Mesendoderm (in vitro differentiated cells): ENCODE results near the gene LDHB.

ENCODE experiments used
- DNase-seq: peaks from one replicate; pipeline ENCODE4 v3.0.0; 2013
- H2AK5ac ChIP-seq: 2 replicates; pipeline ENCODE4 v1.6.1; 2013; ENCODE audit warnings: low read length, inconsistent platforms
- H2BK120ac ChIP-seq: 2 replicates; pipeline ENCODE4 v1.6.1; 2013; ENCODE audit warnings: low read depth, mild to moderate bottlenecking, low read length, moderate library complexity, mixed read lengths
- H2BK15ac ChIP-seq: replicated peaks from 2 replicates; pipeline ENCODE4 v1.6.1; 2013; ENCODE audit warnings: low read depth, mild to moderate bottlenecking, moderate library complexity
- H2BK5ac ChIP-seq: 2 replicates; pipeline ENCODE4 v1.6.1; 2013; ENCODE audit warnings: low read length, inconsistent platforms
- H3K18ac ChIP-seq: 2 replicates; pipeline ENCODE4 v1.6.1; 2013; ENCODE audit warnings: mild to moderate bottlenecking, low read length, mixed read lengths
- H3K23ac ChIP-seq: one replicate; pipeline ENCODE4 v1.6.1; 2013; ENCODE audit warnings: low read length
- H3K27ac ChIP-seq: 2 replicates; pipeline ENCODE4 v1.5.1; 2013; ENCODE audit warnings: low read depth, mild to moderate bottlenecking, inconsistent platforms, low read length, moderate library complexity
- H3K27me3 ChIP-seq: 2 replicates; pipeline ENCODE4 v1.6.1; 2013; ENCODE audit warnings: low read length, control low read depth, mild to moderate bottlenecking, inconsistent platforms; ENCODE audit not compliant: insufficient read depth, poor library complexity
- H3K36me3 ChIP-seq: 2 replicates; pipeline ENCODE4 v1.6.1; 2013; ENCODE audit warnings: low read length, inconsistent platforms; ENCODE audit not compliant: control insufficient read depth, insufficient read depth
- H3K4ac ChIP-seq: one replicate; pipeline ENCODE4 v1.6.1; 2013; ENCODE audit warnings: low read depth, mild to moderate bottlenecking, low read length, moderate library complexity
- H3K4me1 ChIP-seq: 2 replicates; pipeline ENCODE4 v1.6.1; 2013; ENCODE audit warnings: low read depth, low read length, inconsistent platforms; ENCODE audit not compliant: control insufficient read depth
- H3K4me2 ChIP-seq: 2 replicates; pipeline ENCODE4 v1.6.1; 2013; ENCODE audit warnings: low read length
- H3K4me3 ChIP-seq: 2 replicates; pipeline ENCODE4 v1.5.1; 2013; ENCODE audit warnings: mild to moderate bottlenecking, low read length
- H3K56ac ChIP-seq: one replicate; pipeline ENCODE4 v1.6.1; 2013; ENCODE audit warnings: low read length
- H3K79me1 ChIP-seq: 2 replicates; pipeline ENCODE4 v1.6.1; 2013; ENCODE audit warnings: low read length, inconsistent platforms
- H3K79me2 ChIP-seq: 2 replicates; pipeline ENCODE4 v1.6.1; 2013; ENCODE audit warnings: mild to moderate bottlenecking, low read length; ENCODE audit not compliant: control insufficient read depth, insufficient read depth
- H3K9ac ChIP-seq: 2 replicates; pipeline ENCODE4 v1.6.1; 2013; ENCODE audit warnings: low read length, inconsistent platforms
- H4K5ac ChIP-seq: one replicate; pipeline ENCODE4 v1.6.1; 2013; ENCODE audit warnings: low read length
- H4K8ac ChIP-seq: one replicate; pipeline ENCODE4 v1.6.1; 2013; ENCODE audit warnings: low read depth, mild to moderate bottlenecking, control low read depth, low read length, moderate library complexity
- WGBS: extraction: QIAGEN DNeasy Blood & Tissue Kit; methylation state at CpG from one replicate; pipeline ENCODE4 v1.1.7; 2013; ENCODE audit warnings: low lambda C conversion rate, missing lambda C conversion rate; ENCODE audit not compliant: insufficient coverage; ENCODE audit errors: extremely low coverage; 5-methylcytosine and 5-hydroxymethylcytosine counted together

LDHB gene

GRCh38 chr12:21604245-21605101 is 53.2 kb downstream of the LDHB start, which contains the start of gene GYS2:
Gene GYS2 (minus strand): TSS chr12:21604847. CDS start chr12:21604592, 255 bp downstream.
- Histone ChIP-seq H2BK15ac (no peak within 1 kb of the TSS), H3K4me2 (no peak within 1 kb of the TSS), H3K4me3 (no peak within 1 kb of the TSS), H3K56ac (no peak within 1 kb of the TSS), H2BK5ac (no peak within 1 kb of the TSS), H4K5ac (no peak within 1 kb of the TSS), H3K18ac (peak within 1 kb of the TSS; percentile 12), H4K8ac (no peak within 1 kb of the TSS), H3K23ac (no peak within 1 kb of the TSS), H3K79me1 (no peaks in the 10 kb centered on the region), H3K36me3 (no peaks in the 10 kb centered on the region), H3K27me3 (no peaks in the 10 kb centered on the region), H3K27ac (no peak within 1 kb of the TSS), H2AK5ac (no peak within 1 kb of the TSS), H2BK120ac (no peak within 1 kb of the TSS), H3K79me2 (no peaks in the 10 kb centered on the region), H3K9ac (no peak within 1 kb of the TSS), H3K4me1 (peaks cover 10% of the 10 kb centered on the region), H3K4ac (no peak within 1 kb of the TSS)
- WGBS, result no CpG with 5 or more reads among the region's 7 CpGs
- peak; percentile 61 for DNase-seq

GRCh38 chr12:21602774-21603173 is 54.9 kb downstream of the LDHB start:
- Histone ChIP-seq H4K8ac (no peak overlapping the region), H3K18ac (no peak overlapping the region), H3K9ac (no peak overlapping the region)

GRCh38 chr12:21600196-21600595 is 57.4 kb downstream of the LDHB start:
- Histone ChIP-seq H2BK5ac (no peak overlapping the region), H2BK120ac (no peak overlapping the region), H3K27me3 (no peaks in the 10 kb centered on the region), H3K4me2 (no peak overlapping the region), H4K5ac (no peak overlapping the region), H2AK5ac (no peak overlapping the region), H2BK15ac (no peak overlapping the region), H3K36me3 (no peaks in the 10 kb centered on the region), H3K9ac (no peak overlapping the region), H3K27ac (no peak overlapping the region), H4K8ac (no peak overlapping the region), H3K4ac (no peak overlapping the region), H3K4me3 (no peak overlapping the region), H3K4me1 (peaks cover 10% of the 10 kb centered on the region), H3K23ac (no peak overlapping the region), H3K79me1 (no peaks in the 10 kb centered on the region), H3K56ac (no peak overlapping the region), H3K18ac (no peak overlapping the region), H3K79me2 (no peaks in the 10 kb centered on the region)
- no CpG with 5 or more reads among the region's 5 CpGs for WGBS
- peak; percentile 57 for DNase-seq

More at GRCh38 chr12:21602774-21603173, 54.9 kb downstream of the LDHB start:
- WGBS, result no CpG with 5 or more reads among the region's 2 CpGs
- H2BK5ac ChIP-seq, result no peak overlapping the region
- H3K27ac ChIP-seq, result no peak overlapping the region
- peaks cover 10% of the 10 kb centered on the region for H3K4me1 ChIP-seq
- DNase-seq, result no peak
- H3K79me2 ChIP-seq, result no peaks in the 10 kb centered on the region
- no peak overlapping the region for H4K5ac ChIP-seq
- H3K4ac ChIP-seq, result no peak overlapping the region
- H2BK15ac ChIP-seq, result no peak overlapping the region
- no peak overlapping the region for H2BK120ac ChIP-seq
- H3K56ac ChIP-seq, result no peak overlapping the region
- no peak overlapping the region for H3K23ac ChIP-seq
- no peaks in the 10 kb centered on the region for H3K79me1 ChIP-seq
- no peaks in the 10 kb centered on the region for H3K27me3 ChIP-seq
- no peak overlapping the region for H2AK5ac ChIP-seq
- H3K4me2 ChIP-seq, result no peak overlapping the region
- H3K36me3 ChIP-seq, result no peaks in the 10 kb centered on the region
- H3K4me3 ChIP-seq, result no peak overlapping the region

DNA sequence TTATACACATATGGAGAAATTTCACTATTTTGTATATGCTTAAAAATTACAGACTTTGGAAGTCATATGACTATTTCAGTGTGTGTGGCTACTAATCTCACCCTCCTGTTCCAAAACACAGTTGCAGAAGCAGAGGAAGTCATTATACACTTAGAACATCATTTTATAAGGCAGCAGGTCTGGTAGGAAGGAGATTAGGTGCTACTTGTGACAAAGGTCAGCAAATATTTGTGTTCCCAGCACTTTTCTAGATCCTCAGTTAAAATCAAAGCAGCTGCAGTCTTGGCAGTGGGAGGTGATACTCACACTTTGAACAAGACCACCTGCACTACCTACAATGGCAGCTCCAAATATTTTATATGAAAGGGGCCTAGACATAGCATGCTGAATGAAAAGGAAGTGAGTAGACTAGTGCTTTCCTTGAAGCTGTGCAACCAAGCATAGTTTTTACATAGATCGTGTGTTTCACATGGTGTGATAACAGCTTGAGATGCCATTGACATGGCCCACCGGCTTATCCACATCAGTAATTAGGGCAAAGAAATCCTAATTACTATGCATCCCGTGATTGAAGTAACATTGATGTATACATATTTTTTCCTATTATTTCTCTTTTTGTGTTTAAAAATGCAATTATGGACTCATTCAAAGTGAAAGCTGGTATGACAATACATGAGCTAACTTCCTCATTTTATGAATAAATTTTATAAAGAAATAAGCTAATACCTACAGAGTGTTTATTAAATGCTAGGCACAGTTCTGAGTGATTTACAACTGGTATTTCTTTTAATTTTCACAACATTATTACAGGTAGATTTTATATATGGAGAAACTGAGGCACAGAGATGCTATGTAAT is 58.3 kb downstream of the LDHB start:
- Histone ChIP-seq H3K23ac (no peak overlapping the region), H2BK120ac (no peak overlapping the region), H3K4ac (no peak overlapping the region), H3K79me2 (no peaks in the 10 kb centered on the region), H2AK5ac (no peak overlapping the region), H3K56ac (no peak overlapping the region), H3K4me3 (no peak overlapping the region), H4K8ac (no peak overlapping the region), H3K18ac (no peak overlapping the region), H3K4me1 (peaks cover 10% of the 10 kb centered on the region), H4K5ac (no peak overlapping the region), H3K4me2 (no peak overlapping the region), H3K9ac (no peak overlapping the region), H3K36me3 (no peaks in the 10 kb centered on the region), H3K27ac (no peak overlapping the region), H2BK5ac (no peak overlapping the region), H2BK15ac (no peak overlapping the region), H3K79me1 (no peaks in the 10 kb centered on the region), H3K27me3 (no peaks in the 10 kb centered on the region)
- no CpG with 5 or more reads among the region's 3 CpGs for WGBS
- DNase-seq, result no peak

- peaks cover 8% of the 10 kb centered on the region for H3K4me1 ChIP-seq
These were observed 59.0 kb downstream of the LDHB start for GRCh38 chr12:21598651-21599050.

More at GRCh38 chr12:21598651-21599050, 59.0 kb downstream of the LDHB start:
- Histone ChIP-seq H2BK120ac (no peak overlapping the region), H3K23ac (no peak overlapping the region), H4K5ac (no peak overlapping the region), H3K56ac (no peak overlapping the region), H3K27ac (no peak overlapping the region), H3K79me1 (no peaks in the 10 kb centered on the region), H3K9ac (no peak overlapping the region), H3K4ac (no peak overlapping the region), H3K36me3 (no peaks in the 10 kb centered on the region), H2BK15ac (no peak overlapping the region), H2BK5ac (no peak overlapping the region), H2AK5ac (no peak overlapping the region), H3K18ac (no peak overlapping the region), H4K8ac (no peak overlapping the region), H3K4me3 (no peak overlapping the region), H3K4me2 (no peak overlapping the region), H3K79me2 (no peaks in the 10 kb centered on the region), H3K27me3 (no peaks in the 10 kb centered on the region)
- whole genome bisulfite sequencing, result no CpG with 5 or more reads among the region's 4 CpGs
- no peak for DNase-seq
